Kidney epithelial cell (primary cell): ENCODE data around the gene C15orf40. TPM values are rescaled to one million over a fixed set of nuclear protein-coding genes. Genes with fewer than 3 reads are reported as not detected.
A peak's percentile ranks its signal among the peaks of the same experiment; 100 is the strongest.

Source experiments
- DNase-seq: peaks from one replicate; pipeline ENCODE4 v3.0.0-alpha.2; 2010; ENCODE audit warnings: low read depth
- H3K27me3 ChIP-seq: 2 replicates; pipeline ENCODE4 v1.6.0; 2011; ENCODE audit warnings: low read length; ENCODE audit not compliant: control insufficient read depth, insufficient read depth
- H3K36me3 ChIP-seq: 2 replicates; pipeline ENCODE4 v1.5.1; 2011; ENCODE audit warnings: low read length; ENCODE audit not compliant: control insufficient read depth, insufficient read depth
- H3K4me3 ChIP-seq: 2 replicates; pipeline ENCODE4 v1.5.1; 2011; ENCODE audit warnings: low read depth, mild to moderate bottlenecking, control low read depth, low read length
- CTCF ChIP-seq: IDR thresholded peaks from 2 replicates; pipeline ENCODE4 v1.5.1; 2011; ENCODE audit warnings: mild to moderate bottlenecking, moderate library complexity, low read length, control low read depth, inconsistent platforms; ENCODE audit not compliant: insufficient read depth, poor library complexity, severe bottlenecking
- total RNA-seq: library from RNA; depleted of rRNA; stranded (reverse); fragments of >200 nt; gene quantifications from 2 replicates; pipeline ENCODE4 v1.2.3, GENCODE V29; 2015

C15orf40 gene
- total RNA-seq, 1 donor from 2014 or later = 9.9 TPM

DNA sequence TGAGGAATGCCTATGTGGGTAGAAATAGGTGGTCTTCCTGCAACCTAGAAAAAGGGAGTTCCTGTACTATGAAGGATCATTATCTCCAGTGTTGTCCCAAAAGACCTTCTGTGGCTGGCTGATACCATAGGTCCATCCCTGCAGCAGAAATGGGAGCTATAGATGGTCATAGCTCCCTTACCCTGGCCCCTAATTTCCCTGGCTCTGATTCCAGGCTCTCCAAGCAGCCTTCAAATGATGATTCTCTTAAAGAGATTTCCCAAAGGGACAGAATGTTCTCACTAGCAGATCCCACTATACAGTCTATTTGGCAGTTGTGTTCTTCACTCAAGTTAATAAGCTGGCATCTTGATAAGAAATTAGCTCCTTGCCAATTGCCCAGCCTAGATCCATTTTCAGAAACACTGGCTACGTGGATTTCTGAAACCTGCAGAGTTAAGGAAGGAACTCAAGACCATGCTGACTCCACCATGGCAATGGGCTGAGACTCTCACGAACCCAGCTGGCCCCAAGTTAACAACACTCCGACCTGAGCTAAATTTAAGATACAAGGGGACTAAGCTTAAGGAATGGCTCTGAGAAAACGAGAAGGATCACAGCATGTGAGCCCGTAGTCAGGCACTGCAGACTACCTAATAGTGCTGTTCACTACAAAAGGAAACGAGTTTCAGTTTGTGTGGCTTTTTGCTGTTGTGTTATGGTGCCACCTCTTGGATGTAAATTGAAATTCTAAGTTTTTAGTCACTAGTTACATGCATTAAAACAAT, 11.4 kb downstream of the C15orf40 start:
- DNase-seq = no peak

GRCh38 chr15:82999426-82999825, 12.0 kb downstream of the C15orf40 start:
- Histone ChIP-seq H3K4me3 (no peak overlapping the region), H3K36me3 (no peaks in the 10 kb centered on the region), H3K27me3 (no peaks in the 10 kb centered on the region)
- DNase-seq = no peak
- no peak for TF ChIP-seq CTCF

More for the DNA sequence above, 11.4 kb downstream of the C15orf40 start:
- no peaks in the 10 kb centered on the region for H3K36me3 ChIP-seq
- TF ChIP-seq CTCF = peak; percentile 58
- H3K27me3 ChIP-seq = no peaks in the 10 kb centered on the region
- no peak overlapping the region for H3K4me3 ChIP-seq

- no peaks in the 10 kb centered on the region for H3K27me3 ChIP-seq
- H3K36me3 ChIP-seq = no peaks in the 10 kb centered on the region
- H3K4me3 ChIP-seq = no peak overlapping the region
- no peak for TF ChIP-seq CTCF
- DNase-seq = no peak
Observed at GRCh38 chr15:82995938-82996337, 15.5 kb downstream of the C15orf40 start.

DNA sequence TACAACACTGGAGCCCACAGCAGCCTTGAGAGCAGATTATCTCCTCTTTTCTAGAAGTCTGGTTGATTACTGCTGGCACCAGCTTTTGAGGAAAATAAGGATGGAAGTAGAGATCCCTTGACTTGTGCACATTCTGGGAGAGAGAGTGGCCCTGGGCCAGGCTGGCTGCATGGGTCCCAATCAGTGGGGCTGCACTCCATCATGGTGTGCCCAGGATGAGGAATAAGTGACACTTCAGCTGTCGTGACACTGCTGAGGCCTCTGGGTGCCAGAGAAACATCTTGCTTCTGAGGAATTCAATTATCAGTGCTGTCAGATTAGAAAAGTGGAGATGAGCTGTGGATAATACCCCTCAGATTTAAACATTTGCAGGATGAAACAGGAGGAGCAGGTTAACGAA, 16.4 kb downstream of the C15orf40 start:
- Histone ChIP-seq H3K4me3 (no peak overlapping the region), H3K36me3 (no peaks in the 10 kb centered on the region), H3K27me3 (no peaks in the 10 kb centered on the region)
- TF ChIP-seq CTCF = no peak
- DNase-seq = no peak

GRCh38 chr15:82993144-82993543, 18.3 kb downstream of the C15orf40 start:
- H3K4me3 ChIP-seq = no peak overlapping the region
- no peaks in the 10 kb centered on the region for H3K36me3 ChIP-seq
- no peak for DNase-seq
- no peak for TF ChIP-seq CTCF
- no peaks in the 10 kb centered on the region for H3K27me3 ChIP-seq
